Measurements from ENCODE around the gene TCF4.

TCF4 gene

DNA sequence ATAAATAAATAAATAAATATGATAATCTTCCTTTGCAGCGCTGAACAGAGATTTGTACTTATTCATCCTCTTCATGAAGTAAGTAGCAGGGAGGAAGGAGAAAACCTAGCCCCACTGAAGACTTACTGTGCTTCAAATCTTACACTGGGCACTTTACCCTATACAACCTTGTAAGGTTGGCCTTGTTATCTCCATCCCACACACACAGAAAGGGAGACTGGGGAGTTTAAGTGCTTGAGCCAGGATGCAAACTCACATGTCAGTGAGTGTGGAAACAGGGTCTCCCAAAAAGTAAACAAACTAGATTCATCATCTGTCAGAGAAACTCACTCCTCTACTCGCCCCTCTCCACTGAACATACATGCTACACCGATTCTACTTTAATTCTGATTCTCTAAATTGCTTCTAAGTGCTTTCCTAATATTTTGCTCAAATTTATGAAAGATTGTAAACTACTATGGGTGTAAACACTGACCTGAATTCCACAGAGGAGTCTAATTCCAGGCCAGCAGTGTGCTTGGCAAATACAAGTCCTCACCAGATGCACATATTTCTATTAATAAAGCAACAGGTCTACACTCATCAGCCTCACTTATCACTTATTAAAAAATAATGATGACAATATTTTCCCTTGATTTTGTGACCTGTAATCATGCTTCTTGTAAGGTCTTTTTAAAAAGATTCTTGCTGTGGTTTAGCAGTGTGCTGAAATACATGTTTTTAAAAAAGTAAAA is 155.5 kb downstream of the TCF4 start:
- no peak for TF ChIP-seq POLR2A (IDR thresholded peaks at IDR 0.05; ENCODE audit: low read depth, low read length)

DNA sequence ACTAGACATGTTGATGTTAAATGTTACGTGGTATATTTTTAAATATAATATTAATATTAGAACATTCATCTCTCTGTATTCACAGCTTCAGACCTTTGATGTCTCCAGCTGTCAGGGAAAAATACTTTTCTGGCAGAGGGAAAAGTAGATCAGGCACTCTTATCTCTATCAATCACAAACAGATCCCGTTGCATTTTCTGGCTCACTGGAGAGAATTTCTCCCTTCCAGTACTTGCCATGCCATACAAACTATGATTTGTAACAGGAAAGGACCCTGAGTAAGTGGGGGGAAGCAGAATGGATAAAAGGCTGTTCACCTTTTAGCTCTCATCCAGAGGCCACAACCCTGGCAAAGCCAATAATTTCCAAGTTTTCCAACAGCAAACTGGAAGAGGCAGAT is 158.0 kb downstream of the TCF4 start:
- no peak for FAIRE-seq
- no peak for TF ChIP-seq POLR2A (IDR thresholded peaks at IDR 0.05; ENCODE audit: low read depth, low read length)
- DNase-seq (ENCODE audit: insufficient read length, low spot score): no peak

More for the DNA sequence above, 155.5 kb downstream of the TCF4 start:
- FAIRE-seq (no peak), DNase-seq (ENCODE audit: insufficient read length, low spot score) (no peak)

DNA sequence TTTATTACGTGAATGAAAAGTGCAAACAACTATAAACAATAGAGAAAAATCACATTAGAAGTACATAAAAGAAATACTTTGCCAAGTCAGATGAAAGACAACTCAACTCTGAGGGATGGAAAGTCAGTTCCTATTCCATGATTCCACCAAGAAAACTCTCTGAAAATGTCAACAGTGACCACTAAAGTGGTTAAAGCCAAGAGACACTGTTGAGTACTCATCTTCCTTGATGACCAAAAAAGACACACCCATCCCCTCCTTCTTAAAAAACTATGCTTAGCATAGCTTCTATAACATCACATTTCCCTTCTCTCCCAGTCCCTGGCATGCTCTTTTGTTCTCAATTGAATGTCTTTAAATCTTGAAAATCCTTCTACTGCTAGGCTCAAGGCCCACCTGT is 160.0 kb downstream of the TCF4 start:
- TF ChIP-seq POLR2A (IDR thresholded peaks at IDR 0.05; ENCODE audit: low read depth, low read length): no peak
- FAIRE-seq (no peak), DNase-seq (ENCODE audit: insufficient read length, low spot score) (no peak)

DNA sequence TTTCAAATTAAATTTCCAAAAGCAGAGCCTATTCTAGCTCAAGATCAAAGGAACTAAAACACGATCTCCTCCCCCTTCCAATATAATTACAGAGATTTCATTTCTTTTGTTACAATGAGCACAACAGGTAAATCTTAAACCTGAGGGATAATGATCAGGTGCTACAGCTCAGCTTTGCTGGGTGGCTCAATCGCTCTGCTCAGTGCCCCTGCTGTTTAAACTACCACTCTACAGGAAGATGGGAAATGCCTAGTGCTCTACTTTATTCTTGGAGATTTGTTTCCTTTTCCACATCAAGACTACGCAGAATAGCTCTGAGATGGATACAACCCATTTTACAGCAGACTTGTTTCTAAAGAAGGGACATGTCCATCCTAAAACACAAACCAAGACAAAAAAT is 162.3 kb downstream of the TCF4 start:
- no peak for DNase-seq (ENCODE audit: insufficient read length, low spot score)
- TF ChIP-seq POLR2A (IDR thresholded peaks at IDR 0.05; ENCODE audit: low read depth, low read length): no peak
- FAIRE-seq: no peak

DNA sequence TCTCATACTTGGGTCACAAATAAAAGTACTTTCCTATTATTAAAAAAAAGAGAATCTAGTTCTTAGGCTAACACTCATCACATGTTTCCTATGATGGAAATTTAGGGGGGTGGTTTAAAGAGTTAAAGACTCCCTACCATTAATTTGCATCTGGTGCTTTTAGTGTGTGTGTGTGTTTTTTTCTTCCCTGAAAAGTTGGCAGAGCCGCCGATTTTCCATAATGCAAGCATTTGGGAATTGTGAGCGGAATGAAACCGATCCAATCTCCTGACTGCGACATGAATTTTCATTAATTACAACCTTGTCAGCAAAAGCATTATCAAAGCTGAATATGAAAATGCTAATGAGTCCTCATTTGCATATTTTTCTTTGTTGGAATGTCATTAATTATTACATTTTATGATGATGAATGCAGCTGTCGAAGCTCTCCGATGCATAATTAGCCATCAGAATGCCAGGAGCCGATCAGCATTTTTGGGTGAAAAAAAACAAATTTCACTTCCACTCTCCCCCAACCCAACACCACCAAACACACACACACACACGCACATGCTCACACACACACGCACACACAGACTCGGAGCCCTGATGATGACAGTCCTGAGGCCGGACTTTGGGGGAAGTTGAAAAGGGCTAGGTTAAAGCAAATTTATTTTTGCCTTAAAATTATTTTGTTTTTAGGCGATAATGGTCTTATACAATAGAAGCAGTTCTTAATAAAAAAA is 165.4 kb downstream of the TCF4 start:
- no peak for FAIRE-seq
- TF ChIP-seq POLR2A (IDR thresholded peaks at IDR 0.05; ENCODE audit: low read depth, low read length): no peak
- no peak for DNase-seq (ENCODE audit: insufficient read length, low spot score)

DNA sequence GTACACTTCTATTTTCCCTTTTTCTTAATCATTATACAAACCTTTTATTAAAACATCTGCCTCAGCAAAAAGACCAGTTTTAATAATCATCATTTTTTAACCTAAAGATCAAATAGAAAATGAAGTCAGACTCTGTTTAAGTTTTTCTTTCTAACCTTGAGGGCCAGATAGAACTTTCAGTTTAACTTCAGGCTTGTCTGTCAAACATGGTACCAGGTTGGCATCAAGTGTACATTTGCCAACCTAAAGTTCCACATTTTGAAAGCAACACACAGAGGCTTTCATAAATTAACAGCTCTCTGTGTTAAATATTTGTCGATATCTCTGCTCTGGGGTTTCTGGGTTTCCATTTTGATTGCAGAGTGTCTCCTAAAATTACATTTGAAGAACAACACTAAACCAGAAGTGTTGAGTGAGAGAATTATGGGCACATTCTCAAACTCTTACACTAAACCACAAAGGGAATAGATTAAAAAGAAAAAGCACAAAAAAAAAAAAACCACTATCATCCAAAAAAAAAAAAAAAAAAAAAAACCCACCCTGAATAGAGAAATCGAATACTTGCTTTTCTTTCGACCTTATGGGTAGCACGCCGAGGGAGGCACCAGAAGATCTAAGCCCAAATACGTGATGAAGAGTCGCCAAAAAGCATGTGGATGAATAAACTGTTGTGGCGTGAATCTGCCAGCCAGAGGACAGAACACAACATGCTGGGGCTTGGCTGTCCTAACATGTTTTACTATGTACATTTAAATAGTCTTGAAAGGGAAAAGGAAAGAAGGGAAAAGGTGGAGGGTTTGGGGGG is 166.2 kb downstream of the TCF4 start:
- TF ChIP-seq POLR2A (IDR thresholded peaks at IDR 0.05; ENCODE audit: low read depth, low read length): no peak
- DNase-seq (ENCODE audit: insufficient read length, low spot score) (no peak), FAIRE-seq (peak; percentile 45)

DNA sequence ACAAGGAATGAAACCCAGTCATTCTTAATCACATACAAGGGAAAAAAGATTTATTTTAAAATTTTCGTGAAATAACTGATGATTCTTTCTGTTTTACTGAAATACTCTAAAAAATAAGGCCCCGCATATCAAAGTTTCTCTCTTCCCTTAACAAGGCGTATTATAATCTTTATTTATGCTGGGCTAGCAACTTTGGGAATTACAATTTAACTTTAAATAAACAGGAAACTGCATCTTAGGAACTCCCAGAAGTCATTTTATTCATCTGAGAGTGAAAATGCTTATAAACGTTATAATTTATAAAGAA is 166.7 kb downstream of the TCF4 start:
- TF ChIP-seq POLR2A (IDR thresholded peaks at IDR 0.05; ENCODE audit: low read depth, low read length): no peak
- FAIRE-seq (no peak), DNase-seq (ENCODE audit: insufficient read length, low spot score) (no peak)

DNA sequence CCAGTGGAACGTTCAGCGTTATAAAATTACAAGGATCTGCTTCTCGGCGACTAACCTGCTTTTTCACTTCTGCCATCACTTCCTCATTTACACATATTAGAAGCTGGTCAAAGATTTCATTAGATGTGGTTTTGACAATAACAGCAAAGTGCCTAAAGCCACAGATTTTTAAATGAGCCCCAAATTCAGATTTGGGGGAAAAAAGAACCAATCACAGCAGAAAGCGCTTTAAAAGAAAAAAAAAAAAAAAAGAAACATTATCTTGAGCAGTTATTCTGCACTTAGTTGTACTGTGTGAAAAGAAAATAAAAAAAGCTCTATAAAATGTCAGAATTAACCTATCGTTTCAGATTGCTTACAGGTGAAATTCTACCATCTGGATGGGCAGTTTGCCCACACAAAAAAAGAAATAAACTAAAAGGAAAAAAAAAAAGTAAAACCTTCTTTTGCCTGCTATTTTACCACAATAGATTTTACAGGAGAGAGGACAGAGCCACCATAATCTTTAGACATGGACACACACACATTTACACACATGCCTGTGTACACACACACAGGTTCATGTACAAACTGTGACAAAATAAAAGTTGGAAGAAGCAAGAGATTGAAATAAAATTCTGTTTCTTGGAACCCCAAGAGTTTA is 167.2 kb downstream of the TCF4 start:
- TF ChIP-seq POLR2A (IDR thresholded peaks at IDR 0.05; ENCODE audit: low read depth, low read length): no peak
- FAIRE-seq (no peak), DNase-seq (ENCODE audit: insufficient read length, low spot score) (no peak)

DNA sequence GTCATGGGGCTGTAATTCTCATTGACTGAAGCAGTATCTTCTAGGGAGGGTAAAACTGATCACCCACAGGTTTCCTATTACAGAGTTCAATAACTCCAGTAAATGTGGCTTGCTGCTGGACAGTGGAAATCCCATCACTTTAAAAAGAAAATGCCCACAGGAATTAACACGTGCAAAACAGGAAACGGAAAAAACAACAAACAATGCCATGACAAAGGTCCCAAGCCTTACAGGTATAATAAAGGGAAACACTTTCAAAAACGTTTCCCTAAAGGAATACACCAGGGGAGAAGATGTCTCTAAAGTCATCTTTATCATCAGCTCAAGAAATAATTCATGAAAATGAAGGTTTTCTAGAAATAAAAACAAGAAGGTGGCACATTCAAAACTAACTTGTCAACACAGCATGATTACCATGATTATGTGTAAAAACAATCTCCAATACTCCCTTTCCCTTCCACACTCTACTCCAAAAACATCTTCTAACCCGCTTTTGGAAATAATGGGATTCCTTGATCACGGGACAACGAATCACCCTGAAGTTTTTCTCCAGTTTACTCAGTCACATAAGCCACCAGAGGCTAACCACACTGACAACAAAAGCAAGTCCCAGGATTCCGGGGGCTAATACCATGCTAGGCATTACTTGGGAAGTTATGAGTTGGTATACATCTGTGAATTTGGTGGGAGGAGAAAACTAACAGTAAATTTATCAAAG is 167.9 kb downstream of the TCF4 start:
- DNase-seq (ENCODE audit: insufficient read length, low spot score) (no peak), FAIRE-seq (no peak)
- TF ChIP-seq POLR2A (IDR thresholded peaks at IDR 0.05; ENCODE audit: low read depth, low read length): no peak

DNA sequence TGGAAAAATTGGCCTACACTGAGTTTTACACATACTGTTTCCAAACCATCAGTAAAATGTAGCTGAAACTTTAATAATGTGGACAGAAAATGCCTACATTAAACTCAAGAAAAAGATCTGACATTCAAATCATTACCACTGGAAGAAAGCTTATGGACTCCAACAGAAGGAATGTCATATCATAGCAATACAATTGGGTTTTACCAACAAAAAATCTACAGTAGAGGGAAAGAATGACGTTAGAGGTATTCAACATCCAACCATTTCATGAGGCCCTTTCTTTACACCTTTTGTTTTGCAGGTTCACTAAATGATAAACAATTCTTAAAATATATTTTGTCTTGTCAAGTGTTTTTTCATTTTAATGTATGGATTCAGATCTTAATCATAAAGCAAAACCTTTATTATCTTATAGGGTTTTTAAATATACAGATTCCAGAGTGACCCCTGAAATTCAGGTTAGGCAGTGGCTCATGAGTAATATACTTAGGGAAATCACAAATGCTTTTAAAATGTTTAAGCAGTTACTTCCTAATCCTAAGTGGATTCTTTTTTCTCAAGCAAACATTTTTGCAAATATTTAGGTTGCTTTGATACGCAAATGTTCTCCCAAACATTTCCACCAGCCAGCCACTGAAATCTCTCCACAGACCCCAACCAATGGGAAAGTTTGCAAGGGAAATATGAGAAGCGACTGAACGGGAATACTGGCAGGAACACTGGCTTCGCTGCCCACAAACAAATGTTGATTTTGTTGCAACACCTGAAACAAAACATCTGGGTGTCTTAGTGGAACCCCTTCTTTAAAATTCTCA is 168.7 kb downstream of the TCF4 start:
- DNase-seq (ENCODE audit: insufficient read length, low spot score): no peak
- FAIRE-seq: no peak
- no peak for TF ChIP-seq POLR2A (IDR thresholded peaks at IDR 0.05; ENCODE audit: low read depth, low read length)

DNA sequence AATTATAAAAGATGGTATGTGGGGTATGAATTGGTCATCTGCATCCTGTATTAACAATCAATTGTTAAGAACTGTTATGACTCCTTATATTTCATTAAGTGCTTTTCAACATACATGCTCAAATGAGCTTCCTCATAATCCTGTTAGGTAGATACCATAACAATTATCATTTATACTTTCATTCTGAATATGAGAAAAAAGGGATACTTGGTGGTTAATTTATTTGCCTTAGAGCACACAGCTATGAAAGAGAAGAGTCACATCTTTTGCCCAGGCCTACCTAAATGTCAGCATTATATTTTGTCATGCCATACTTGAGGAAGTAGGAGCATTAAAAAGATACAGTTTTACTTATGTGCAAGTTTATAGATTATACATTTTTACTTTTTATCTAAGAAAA is 169.6 kb downstream of the TCF4 start:
- TF ChIP-seq POLR2A (IDR thresholded peaks at IDR 0.05; ENCODE audit: low read depth, low read length): no peak
- DNase-seq (ENCODE audit: insufficient read length, low spot score) (no peak), FAIRE-seq (no peak)

DNA sequence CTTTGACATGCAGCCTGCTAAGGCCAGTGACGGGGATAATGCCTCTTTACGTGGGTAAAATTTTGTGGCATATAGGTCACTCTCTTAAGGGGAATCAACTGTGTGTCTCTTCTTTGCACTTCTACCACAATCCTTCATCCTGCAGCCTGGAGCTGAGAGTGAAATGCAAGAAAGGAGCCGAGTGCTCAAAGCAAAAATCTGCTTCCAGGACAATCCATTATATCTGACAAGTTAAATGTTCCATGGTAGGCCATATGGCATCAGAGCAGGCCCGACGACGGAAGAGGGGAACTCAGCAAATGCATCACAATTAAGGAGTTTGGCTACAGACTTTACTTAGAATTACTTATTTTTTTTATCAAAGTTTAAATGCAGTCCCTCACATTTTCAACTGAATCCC is 171.2 kb downstream of the TCF4 start:
- DNase-seq (ENCODE audit: insufficient read length, low spot score) (no peak), FAIRE-seq (no peak)
- TF ChIP-seq POLR2A (IDR thresholded peaks at IDR 0.05; ENCODE audit: low read depth, low read length): no peak

Data from H54 (cell line).